Neural cell (in vitro differentiated cells): Measurements from ENCODE around the gene CLIC3. TPM values are rescaled to one million over a fixed set of nuclear protein-coding genes. Genes with fewer than 3 reads are reported as not detected.

ENCODE experiments used
- H2AFZ ChIP-seq: fragments of 200-600, 300-800 bp; sonication (generic), shearing (Covaris generic); 2 replicates; pipeline ENCODE4 v1.6.0; 2014; ENCODE audit warnings: low read depth, mild to moderate bottlenecking, antibody characterized with exemption, low read length, moderate library complexity
- H3F3A ChIP-seq: fragments of 200-600 bp; shearing (Covaris generic); 2 replicates; pipeline ENCODE4 v1.6.1; 2016; ENCODE audit warnings: mild to moderate bottlenecking, moderate library complexity, mixed read lengths, antibody characterized with exemption, low read length; ENCODE audit not compliant: insufficient read depth, poor library complexity, severe bottlenecking
- H3K27ac ChIP-seq: fragments of 200-600, 300-800 bp; sonication (generic), shearing (Covaris generic); 2 replicates; pipeline ENCODE4 v1.5.1; 2014; ENCODE audit warnings: mild to moderate bottlenecking, low read length, moderate library complexity
- H3K27me3 ChIP-seq: fragments of 300-800, 200-600 bp; sonication (generic), shearing (Covaris generic); 2 replicates; pipeline ENCODE4 v1.6.0; 2014; ENCODE audit warnings: mild to moderate bottlenecking, low read depth, low read length, moderate library complexity; ENCODE audit not compliant: insufficient read depth
- H3K36me3 ChIP-seq: fragments of 300-800, 200-600 bp; sonication (generic), shearing (Covaris generic); 2 replicates; pipeline ENCODE4 v1.5.1; 2014; ENCODE audit warnings: mild to moderate bottlenecking, antibody characterized with exemption, low read length, moderate library complexity; ENCODE audit not compliant: insufficient read depth
- H3K4me2 ChIP-seq: fragments of 300-800, 200-600 bp; sonication (generic), shearing (Covaris generic); 2 replicates; pipeline ENCODE4 v1.6.0; 2014; ENCODE audit warnings: mild to moderate bottlenecking, low read length
- H3K4me3 ChIP-seq: fragments of 300-800, 200-600 bp; sonication (generic), shearing (Covaris generic); 2 replicates; pipeline ENCODE4 v1.5.1; 2014; ENCODE audit warnings: mild to moderate bottlenecking, low read length, moderate library complexity
- H3K79me2 ChIP-seq: fragments of 200-600 bp; shearing (Covaris generic); replicated peaks from 2 replicates; pipeline ENCODE4 v1.6.0; 2014; ENCODE audit warnings: mild to moderate bottlenecking, low read length, moderate library complexity; ENCODE audit not compliant: insufficient read depth
- H3K9ac ChIP-seq: fragments of 300-800, 200-600 bp; sonication (generic), shearing (Covaris generic); 2 replicates; pipeline ENCODE4 v1.6.1; 2016; ENCODE audit warnings: mild to moderate bottlenecking, low read length, mixed read lengths
- H3K9me2 ChIP-seq: fragments of 200-600 bp; shearing (Covaris generic); 2 replicates; pipeline ENCODE4 v1.6.1; 2016; ENCODE audit warnings: mild to moderate bottlenecking, low read length, mixed read lengths; ENCODE audit not compliant: insufficient read depth
- H3K9me3 ChIP-seq: fragments of 200-600, 300-800 bp; sonication (generic), shearing (Covaris generic); 2 replicates; pipeline ENCODE4 v1.6.1; 2016; ENCODE audit warnings: mild to moderate bottlenecking, mixed run types, low read length, moderate library complexity, mixed read lengths
- H4K20me1 ChIP-seq: fragments of 200-600 bp; shearing (Covaris generic); 2 replicates; pipeline ENCODE4 v1.6.1; 2016; ENCODE audit warnings: mild to moderate bottlenecking, mixed run types; ENCODE audit not compliant: insufficient read depth
- CTCF ChIP-seq: fragments of 450-650 bp; IDR thresholded peaks from 2 replicates; pipeline ENCODE4 v1.5.1; 2014; ENCODE audit warnings: antibody characterized with exemption, mild to moderate bottlenecking, moderate library complexity; ENCODE audit not compliant: poor library complexity, severe bottlenecking
- EP300 ChIP-seq: fragments of 450-650 bp; conservative IDR thresholded peaks from 2 replicates; pipeline ENCODE4 v1.6.1; 2014; ENCODE audit warnings: antibody characterized with exemption, mild to moderate bottlenecking, moderate library complexity; ENCODE audit not compliant: poor library complexity, severe bottlenecking
- EZH2 ChIP-seq: fragments of 200-600, 300-800 bp; shearing (Covaris generic), sonication (generic); IDR thresholded peaks from 2 replicates; pipeline ENCODE4 v1.6.1; 2014; ENCODE audit warnings: antibody characterized with exemption, low read length, borderline replicate concordance, mild to moderate bottlenecking; ENCODE audit not compliant: insufficient read depth, poor library complexity, severe bottlenecking
- MXI1 ChIP-seq: fragments of 450-650 bp; conservative IDR thresholded peaks from 2 replicates; pipeline ENCODE4 v1.6.1; 2014; ENCODE audit warnings: antibody characterized with exemption, mild to moderate bottlenecking; ENCODE audit not compliant: poor library complexity, severe bottlenecking
- POLR2AphosphoS5 ChIP-seq: IDR thresholded peaks from 2 replicates; pipeline ENCODE4 v1.6.1; 2012
- RAD21 ChIP-seq: fragments of 450-650 bp; conservative IDR thresholded peaks from 2 replicates; pipeline ENCODE4 v1.6.1; 2014; ENCODE audit warnings: antibody characterized with exemption, mild to moderate bottlenecking, moderate library complexity
- REST ChIP-seq: IDR thresholded peaks from 2 replicates; pipeline ENCODE4 v1.6.1; 2012; ENCODE audit warnings: borderline replicate concordance
- SMC3 ChIP-seq: fragments of 450-650 bp; conservative IDR thresholded peaks from 2 replicates; pipeline ENCODE4 v1.6.1; 2014; ENCODE audit warnings: antibody characterized with exemption, mild to moderate bottlenecking, moderate library complexity; ENCODE audit not compliant: poor library complexity
- TAF1 ChIP-seq: IDR thresholded peaks from 2 replicates; pipeline ENCODE4 v1.6.1; 2012; ENCODE audit warnings: low read depth
- polyA plus RNA-seq: library from polyadenylated mRNA; depleted of rRNA; stranded (reverse); fragments of >200 nt; gene quantifications from 2 replicates; pipeline ENCODE4 v1.2.3, GENCODE V29; 2014

The CLIC3 gene
- polyA plus RNA-seq, 1 donor from 2014 or later, result not detected

DNA sequence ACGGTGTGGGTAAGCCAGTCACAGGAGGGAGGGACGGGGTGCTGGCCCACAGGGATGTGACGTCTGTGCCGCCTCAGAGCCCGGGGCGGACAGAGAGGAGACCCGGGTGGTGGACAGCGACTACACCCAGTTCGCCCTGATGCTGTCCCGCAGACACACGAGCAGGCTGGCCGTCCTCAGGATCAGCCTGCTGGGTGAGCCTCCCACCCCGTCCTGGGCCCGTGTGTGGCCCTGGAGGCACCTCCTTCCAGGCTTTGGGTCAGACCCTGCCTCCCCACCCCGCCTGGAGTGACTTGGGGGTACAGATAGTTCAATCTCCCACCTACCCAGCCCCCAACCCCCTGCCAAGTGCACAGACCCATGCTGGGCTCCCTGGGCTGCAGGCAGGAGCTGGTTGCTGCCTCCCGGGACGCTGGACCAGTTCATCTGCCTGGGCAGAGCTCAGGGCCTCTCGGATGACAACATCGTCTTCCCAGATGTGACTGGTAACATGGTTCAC lies 42.5 kb downstream of the CLIC3 start:
- Histone ChIP-seq H4K20me1 (no peaks in the 10 kb centered on the region), H3K4me2 (no peak overlapping the region), H3K9ac (no peak overlapping the region), H3K27me3 (no peaks in the 10 kb centered on the region), H3K36me3 (no peaks in the 10 kb centered on the region), H2AFZ (no peak overlapping the region), H3K9me3 (no peaks in the 10 kb centered on the region), H3F3A (no peaks in the 10 kb centered on the region), H3K79me2 (no peaks in the 10 kb centered on the region), H3K27ac (no peak overlapping the region), H3K4me3 (no peak overlapping the region), H3K9me2 (no peaks in the 10 kb centered on the region)
- TF ChIP-seq MXI1 (no peak), SMC3 (no peak), REST (no peak), CTCF (no peak), POLR2AphosphoS5 (no peak), EP300 (no peak), RAD21 (no peak), EZH2 (no peak), TAF1 (no peak)

DNA sequence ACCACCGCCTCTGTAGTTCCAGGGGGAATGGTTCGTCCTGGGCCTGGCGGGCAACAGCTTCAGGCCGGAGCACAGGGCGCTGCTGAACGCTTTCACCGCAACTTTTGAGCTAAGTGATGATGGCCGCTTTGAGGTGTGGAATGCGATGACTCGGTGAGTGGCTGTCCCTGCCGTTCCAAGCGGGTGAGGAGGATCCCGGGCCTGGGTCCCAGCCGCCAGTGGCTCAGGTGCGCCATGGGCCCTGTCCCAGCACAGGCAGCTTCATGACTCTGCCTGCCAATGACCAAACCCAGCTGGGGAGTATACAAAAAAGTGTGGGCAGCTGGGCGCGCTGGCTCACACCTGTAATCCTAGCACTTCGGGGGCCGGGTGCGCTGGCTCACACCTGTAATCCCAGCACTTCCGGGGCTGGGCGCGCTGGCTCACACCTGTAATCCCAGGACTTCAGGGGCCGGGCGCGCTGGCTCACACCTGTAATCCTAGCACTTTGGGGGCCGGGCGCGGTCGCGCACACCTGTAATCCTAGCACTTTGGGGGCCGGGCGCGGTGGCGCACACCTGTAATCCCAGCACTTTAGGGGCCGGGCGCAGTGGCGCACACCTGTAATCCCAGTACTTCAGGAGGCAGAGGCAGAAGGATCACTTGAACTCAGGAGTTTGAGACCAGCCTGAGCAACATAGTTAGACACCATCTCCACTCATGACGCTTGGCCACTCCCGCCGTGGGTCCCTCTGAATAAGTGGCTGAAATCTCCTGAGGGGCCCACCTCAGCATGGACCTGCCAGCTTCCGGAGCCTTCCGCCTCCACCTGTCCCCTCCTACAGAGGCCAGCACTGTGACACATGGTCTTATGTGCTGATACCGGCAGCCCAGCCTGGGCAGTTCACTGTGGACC lies 43.2 kb downstream of the CLIC3 start:
- H3K79me2 ChIP-seq, result no peaks in the 10 kb centered on the region
- no peak for TF ChIP-seq POLR2AphosphoS5
- TF ChIP-seq MXI1, result no peak
- TF ChIP-seq CTCF, result no peak
- no peak for TF ChIP-seq REST
- TF ChIP-seq SMC3, result no peak
- TF ChIP-seq RAD21, result no peak
- no peaks in the 10 kb centered on the region for H3K36me3 ChIP-seq
- H3F3A ChIP-seq, result no peaks in the 10 kb centered on the region
- H2AFZ ChIP-seq, result no peak overlapping the region
- H3K9me3 ChIP-seq, result no peaks in the 10 kb centered on the region
- H3K9me2 ChIP-seq, result no peaks in the 10 kb centered on the region
- no peaks in the 10 kb centered on the region for H3K27me3 ChIP-seq
- no peak overlapping the region for H3K27ac ChIP-seq
- H4K20me1 ChIP-seq, result no peaks in the 10 kb centered on the region
- H3K4me3 ChIP-seq, result no peak overlapping the region
- no peak overlapping the region for H3K9ac ChIP-seq
- no peak overlapping the region for H3K4me2 ChIP-seq
